ENCODE data around the gene NR5A2. TPM values are rescaled to one million over a fixed set of nuclear protein-coding genes. Genes with fewer than 3 reads are reported as not detected.

NR5A2 gene
- total and polyA plus RNA-seq, 10 of the 15 experiments (the other 5 are each of a cell fraction or from before 2014, with no cell fraction given): 0.02 to 0.60 (median 0.15) TPM; not detected in 1

DNA sequence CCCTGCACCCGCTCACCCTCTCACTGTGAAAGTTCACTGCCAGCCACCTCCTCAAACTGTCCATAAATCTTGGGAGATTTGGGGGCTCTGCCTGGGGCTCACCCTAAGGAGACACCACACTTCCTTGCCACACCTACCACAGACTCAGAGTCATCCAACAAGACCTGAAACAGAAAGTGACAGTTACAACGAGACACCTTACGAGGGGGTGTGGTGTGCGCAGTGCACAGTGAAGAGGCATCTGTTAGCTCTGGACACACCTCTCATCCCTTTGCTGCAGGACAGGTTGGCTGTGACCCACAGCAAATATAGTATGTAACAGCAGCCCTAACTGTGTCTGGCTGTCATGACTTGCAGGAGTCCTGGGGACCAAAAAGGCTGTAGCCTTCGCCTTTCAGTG is 190.2 kb downstream of the NR5A2 start:
- Histone ChIP-seq H3K36me3 (ENCODE audit: control insufficient read depth in 2 of 2, insufficient read depth in 2 of 2, low read length in 1 of 2) (no peaks in the 10 kb centered on the region), H4K20me1 (ENCODE audit: control insufficient read depth, insufficient read depth) (no peaks in the 10 kb centered on the region), H3K27me3 (replicated peaks in 1 of 2; ENCODE audit: control insufficient read depth in 2 of 2, insufficient read depth in 2 of 2, low read length in 1 of 2) (no peaks in the 10 kb centered on the region), H3K79me2 (ENCODE audit: control insufficient read depth, insufficient read depth, low read length) (no peaks in the 10 kb centered on the region), H3K9ac (ENCODE audit: control insufficient read depth, insufficient read depth, low read length) (no peak overlapping the region), H3K4me3 (no peak overlapping the region), H3K4me2 (ENCODE audit: control insufficient read depth, insufficient read depth) (peak overlapping the region; percentile 47), H3K27ac (ENCODE audit: control insufficient read depth, insufficient read depth) (no peak overlapping the region), H3K4me1 (ENCODE audit: control insufficient read depth, insufficient read depth, low read length) (peaks cover 7% of the 10 kb centered on the region), H3K9me3 (replicated peaks; ENCODE audit: control insufficient read depth, insufficient read depth, low read length) (no peaks in the 10 kb centered on the region; the same call in 2 of the 3 replicates), H2AFZ (ENCODE audit: control insufficient read depth, low read depth, low read length) (peak overlapping the region; percentile 9; the same call in 1 of the 2 replicates)
- ChIA-PET SMC1A (ENCODE audit: uncharacterized antibody, unreplicated experiment) (interaction anchor here (0.6 kb wide), 1 partner anchor 429 kb away, joined by 3 read pairs; no protein-coding TSS in a partner anchor), CTCF (interaction anchor here (1.5 kb wide), 1 partner anchor 60 kb away, joined by 3 read pairs; no protein-coding TSS in a partner anchor), RAD21 (ENCODE audit: unreplicated experiment) (interaction anchor here (1.2 kb wide), 1 partner anchor 10 kb away, joined by 4 read pairs; no protein-coding TSS in a partner anchor), POLR2A (no interaction called here)
- 50% methylated on average over 5 of the region's 5 CpGs for WGBS (ENCODE audit: insufficient coverage, insufficient replicate concordance, low lambda C conversion rate, missing lambda C conversion rate)
- in situ Hi-C loops (cut with MboI) (no loop called here), intact Hi-C loops (cut with micrococcal nuclease; ENCODE audit: unreplicated experiment) (no loop called here)
- peak; percentile 79 for TF ChIP-seq MLLT1 (IDR thresholded peaks at IDR 0.05)
- TF ChIP-seq IKZF2 (IDR thresholded peaks at IDR 0.05): no peak
- peak; percentile 33; the same call in 1 of the 2 replicates for TF ChIP-seq RUNX3 (IDR thresholded peaks at IDR 0.05; ENCODE audit: low read length)
- no peak for TF ChIP-seq E4F1 (IDR thresholded peaks at IDR 0.05; ENCODE audit: borderline replicate concordance, partially characterized antibody)
- TF ChIP-seq MXI1 (IDR thresholded peaks at IDR 0.05; ENCODE audit: low read depth, low read length): no peak
- 0 out of 2 replicates have a peak, but pooled peaks have one; percentile 12 for TF ChIP-seq ATF7 (IDR thresholded peaks at IDR 0.05; ENCODE audit: low read depth)
- 0 out of 2 replicates have a peak, but pooled peaks have one; percentile 21 for TF ChIP-seq IKZF1 (conservative IDR thresholded peaks at IDR 0.05)
- no peak for TF ChIP-seq PAX8 (IDR thresholded peaks at IDR 0.05)
- TF ChIP-seq YBX1 (IDR thresholded peaks at IDR 0.05): no peak
- no peak for TF ChIP-seq SMARCA5 (IDR thresholded peaks at IDR 0.05)
- ATAC-seq (peak; percentile 98), DNase-seq (ENCODE audit: low read depth, low spot score) (peak; percentile 16), FAIRE-seq (no peak)
- BruUV-seq (replicated peaks): no TSS peak

All from GM12878 (cell line).